SK-MEL-5 (cell line): Measurements from ENCODE around the gene GCSH. TPM values are rescaled to one million over a fixed set of nuclear protein-coding genes. Genes with fewer than 3 reads are reported as not detected.

Experiments used
- DNase-seq: peaks from one replicate; pipeline ENCODE4 v3.0.0-alpha.2; 2016; ENCODE audit warnings: low read depth, low spot score
- in situ Hi-C: cut with HindIII; loops from 2 replicates; pipeline ENCODE4 v1.10.0; 2016; ENCODE audit warnings: low sequenced_read_pairs, high pct_unique_total_duplicates, low pct_unique_long_range_greater_than_20kb
- polyA plus RNA-seq, 2 experiments: library from polyadenylated mRNA; depleted of rRNA; stranded (reverse); fragments of >200 nt; gene quantifications; 2 replicates each; pipeline ENCODE4 v1.2.3, GENCODE V29; 2015
- total RNA-seq: library from RNA; depleted of rRNA; stranded (reverse); fragments of >200 nt; shearing (Covaris generic); gene quantifications from 2 replicates; pipeline ENCODE4 v1.2.3, GENCODE V29; 2014; rRNA removed

GCSH gene
- total RNA-seq, result 55.2 and 62.6 TPM in 2 replicates
- 56.4 and 62.3 TPM in 2 replicates for polyA plus RNA-seq (2015; cell fraction: cytosol; rRNA removed)
- 20.9 and 34.6 TPM in 2 replicates for polyA plus RNA-seq (2015; cell fraction: nucleus; rRNA removed)

DNA sequence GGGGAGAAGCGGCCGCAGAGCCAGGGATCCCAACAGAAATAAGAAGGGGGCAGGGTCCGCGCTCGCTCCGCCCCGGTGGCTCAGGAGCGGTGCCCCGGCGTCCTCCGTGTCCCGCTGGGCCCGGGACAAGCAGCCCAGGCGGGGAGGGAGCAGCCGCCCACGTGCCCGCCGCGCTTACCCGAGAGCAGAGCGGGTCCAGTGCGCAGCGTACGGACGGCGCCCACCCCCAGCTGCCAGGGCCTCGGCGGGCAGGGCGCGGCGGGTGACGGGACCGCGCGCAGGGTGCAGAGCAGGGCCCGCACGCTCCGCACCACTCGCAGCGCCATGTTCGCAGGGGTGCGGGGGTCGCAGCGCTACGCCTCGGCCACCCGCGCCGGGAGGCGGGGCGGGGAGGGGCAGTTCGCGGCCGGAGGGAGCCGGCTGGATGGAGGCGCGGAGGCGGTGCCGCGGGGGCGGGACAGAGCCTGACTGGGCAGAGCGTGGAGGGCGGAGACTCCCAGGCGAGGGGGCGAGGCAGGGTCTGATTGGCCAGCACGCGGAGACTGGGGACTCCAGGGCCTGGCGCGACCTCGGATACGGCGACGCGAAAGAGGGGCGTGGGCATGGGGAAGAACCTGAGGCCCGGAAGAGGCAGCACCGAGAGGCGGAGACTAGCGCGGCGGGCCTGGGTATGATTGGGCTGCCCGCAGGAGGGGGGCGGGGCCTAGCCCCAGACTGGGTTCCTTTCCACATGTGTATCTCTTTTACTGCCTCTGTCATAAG, at the start of gene GCSH:
Gene GCSH (minus strand): TSS at position 443 of the 762 bp plus-strand sequence. CDS start 117 bp downstream, at position 326.
- DNase-seq, result peak; percentile 97
- in situ Hi-C loops, result no loop called here

DNA sequence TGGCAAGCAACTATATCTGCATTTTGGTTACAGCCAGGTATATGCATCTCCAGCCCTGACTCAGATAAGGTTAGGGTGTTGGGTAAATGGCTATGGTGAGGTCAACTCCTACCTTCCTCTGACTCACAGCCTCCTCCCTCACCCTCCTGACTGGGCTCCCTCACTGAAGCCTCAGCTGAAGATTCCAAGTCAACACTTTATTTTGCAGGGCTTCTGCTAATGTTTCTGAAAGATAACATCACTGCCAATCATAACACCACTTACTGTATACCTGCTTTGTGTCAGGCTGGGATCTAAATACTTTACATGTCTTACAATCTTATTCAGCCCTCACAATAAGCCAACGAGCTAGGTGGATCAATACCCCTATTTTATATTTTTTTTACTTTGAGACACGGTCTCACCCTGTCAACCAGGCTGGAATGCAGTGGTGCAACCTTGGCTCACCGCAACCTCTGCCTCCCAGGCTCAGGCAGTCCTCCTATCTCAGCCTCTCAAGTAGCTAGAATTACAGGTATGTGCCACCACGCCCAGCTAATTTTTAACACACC, 47.8 kb upstream of the GCSH start:
- in situ Hi-C loops, result no loop called here
- DNase-seq, result no peak

DNA sequence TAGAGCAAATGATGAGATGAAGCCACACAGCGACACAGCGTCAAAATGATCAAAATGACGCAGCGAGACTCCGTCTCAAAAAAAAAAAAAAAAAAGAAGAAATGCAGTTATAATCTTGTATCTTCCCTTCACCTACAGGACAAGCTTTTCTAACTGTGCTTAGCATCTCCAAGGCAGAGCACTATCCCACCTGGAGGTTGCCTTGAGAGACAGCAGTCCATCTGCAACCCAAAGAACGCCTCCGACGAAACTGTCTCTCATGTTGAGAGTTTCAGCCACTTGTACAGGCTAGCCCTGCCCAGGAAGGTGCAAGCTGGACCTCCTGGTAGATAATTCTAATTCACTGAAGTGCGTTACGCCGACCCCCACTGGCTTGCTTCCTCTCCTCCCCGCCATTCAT, 46.7 kb upstream of the GCSH start:
- DNase-seq, result no peak
- in situ Hi-C loops, result no loop called here

DNA sequence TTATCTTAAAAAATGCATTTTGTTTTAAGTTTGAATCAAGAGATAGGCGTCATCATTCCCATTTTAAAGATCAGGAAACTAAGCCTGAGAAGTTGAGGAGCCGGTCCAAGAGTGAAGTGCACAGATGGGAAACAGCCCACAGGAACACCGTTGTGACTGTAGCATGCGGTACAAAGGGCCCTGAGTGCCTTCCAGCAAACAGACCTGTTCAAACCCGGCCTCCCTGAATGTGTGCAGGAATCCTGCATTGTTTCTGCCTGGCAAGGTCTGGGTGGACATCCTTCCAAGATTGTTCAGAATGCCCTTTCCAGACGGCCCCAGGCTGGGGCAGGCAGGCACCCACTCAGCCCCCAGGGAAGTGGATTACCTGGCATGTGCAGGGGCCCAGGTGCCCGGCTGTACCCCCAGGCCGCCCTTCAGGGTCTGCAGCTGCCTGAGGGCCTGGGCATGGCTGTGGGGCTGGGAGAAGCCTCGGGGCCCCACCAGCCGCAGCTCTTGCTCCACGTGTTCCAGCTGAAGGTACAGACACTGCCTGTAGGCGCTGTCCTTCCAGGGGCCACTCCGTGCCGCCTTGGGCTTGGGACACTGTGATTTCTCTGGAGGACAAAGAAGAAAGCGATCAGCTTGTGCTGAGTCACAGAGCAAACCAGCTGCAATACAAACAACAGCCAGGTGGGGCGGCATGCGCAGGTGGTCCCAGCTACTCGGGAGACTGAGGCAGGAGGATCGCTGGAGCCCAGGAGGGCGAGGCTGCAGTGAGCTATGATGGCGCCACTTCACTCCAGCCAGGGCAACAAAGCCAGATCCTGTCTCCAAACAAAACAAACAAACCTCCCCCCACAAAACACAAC, 45.0 kb upstream of the GCSH start:
- in situ Hi-C loops, result no loop called here
- peak; percentile 28 for DNase-seq

DNA sequence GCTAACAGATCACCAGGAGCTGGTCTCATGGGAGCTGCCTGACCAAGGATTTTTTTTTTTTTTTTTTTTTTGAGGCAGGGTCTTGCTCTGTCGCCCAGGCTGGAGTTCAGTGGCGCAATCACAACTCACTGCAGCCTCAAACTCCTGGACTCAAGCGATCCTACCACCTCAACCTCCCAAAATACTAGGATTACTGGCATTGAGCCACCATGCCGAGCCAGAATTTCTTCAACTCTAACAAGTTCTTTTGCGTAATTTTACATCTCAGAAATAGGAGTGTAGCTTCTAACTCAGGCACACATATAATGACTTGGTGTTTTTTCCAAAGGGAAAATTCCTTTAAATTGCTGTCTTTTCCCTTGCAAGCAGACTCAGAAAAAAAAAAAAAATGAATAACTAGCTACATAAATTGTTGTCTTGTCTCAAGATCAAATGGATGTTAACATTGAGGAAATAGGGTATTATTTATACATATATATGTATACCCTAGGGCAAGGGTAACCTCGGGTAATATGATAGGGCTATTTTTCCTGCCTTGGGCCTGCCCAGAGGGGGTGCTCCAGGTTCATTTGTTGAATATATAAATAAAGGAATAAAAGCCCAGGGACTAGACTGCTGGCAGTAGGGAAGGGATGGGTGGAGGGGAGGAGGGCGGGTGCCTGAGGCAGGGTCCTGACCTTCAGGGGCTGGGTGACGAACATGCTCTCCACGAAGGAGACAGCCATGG, 42.8 kb upstream of the GCSH start:
- DNase-seq, result no peak
- in situ Hi-C loops, result no loop called here

DNA sequence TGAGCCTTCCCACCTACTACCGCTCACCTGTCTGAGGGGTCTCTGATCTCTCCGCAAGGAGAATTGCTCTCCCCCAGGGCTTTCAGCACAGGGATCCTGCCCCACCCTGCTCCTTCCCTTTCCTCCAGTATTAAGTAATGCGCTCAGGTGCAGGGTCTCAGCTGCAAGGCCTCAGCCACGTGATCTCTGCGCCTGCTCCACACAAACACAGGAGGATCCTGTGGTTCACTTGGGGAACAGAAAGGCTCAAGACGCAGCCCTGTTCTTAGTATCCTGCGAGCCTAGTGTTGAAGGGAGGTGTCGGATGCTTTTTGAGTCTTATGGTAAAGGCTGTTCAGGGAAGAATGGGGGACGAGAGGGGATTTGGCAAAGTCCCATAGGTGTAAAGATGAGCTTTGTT, 41.6 kb upstream of the GCSH start:
- in situ Hi-C loops, result no loop called here

DNA sequence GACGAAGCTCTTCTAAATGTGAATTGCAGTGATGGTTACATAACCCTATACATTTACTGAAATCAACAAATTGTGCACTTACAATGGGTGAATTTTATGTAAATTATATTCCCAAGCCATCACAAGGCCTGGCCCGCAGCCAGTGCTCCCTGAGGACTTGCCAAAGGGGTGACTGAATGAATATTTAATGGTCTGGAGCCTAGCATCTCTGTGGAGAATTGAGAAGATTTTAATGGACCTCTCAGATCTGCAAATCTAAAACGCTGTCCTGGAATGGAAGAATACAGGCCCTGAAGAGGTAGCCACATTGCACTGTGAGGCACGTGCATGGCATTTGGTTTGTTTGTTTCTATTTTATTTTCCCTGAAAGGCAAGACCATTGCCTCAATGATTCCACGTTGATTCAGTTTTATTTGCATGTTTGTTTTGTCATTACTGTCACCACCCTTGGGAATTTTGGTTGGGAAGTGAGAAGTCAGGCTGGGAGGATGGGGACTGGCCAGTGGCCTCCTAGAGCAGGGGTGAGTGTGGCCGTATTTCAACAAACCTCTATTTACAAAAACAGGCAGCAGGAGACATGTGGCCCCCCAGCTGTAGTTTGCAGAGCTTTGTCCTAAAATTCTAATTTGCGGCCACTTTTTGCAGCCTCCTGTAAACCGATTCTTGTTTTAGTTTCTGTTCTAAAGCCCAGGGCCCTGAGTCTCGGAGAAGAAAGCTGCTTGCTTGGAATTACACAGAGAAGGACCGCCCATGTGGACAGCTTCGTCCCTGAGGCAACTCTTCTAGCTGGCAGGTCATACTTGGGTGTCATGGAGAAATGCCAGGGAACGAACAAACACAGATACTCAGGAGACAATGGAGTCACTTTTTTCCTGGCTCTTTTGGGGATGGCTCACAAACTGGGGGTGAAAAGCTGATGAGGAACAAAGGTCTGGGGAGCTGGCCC, 40.5 kb upstream of the GCSH start:
- DNase-seq, result no peak
- in situ Hi-C loops, result no loop called here

More for the DNA sequence above, 41.6 kb upstream of the GCSH start:
- DNase-seq, result no peak

DNA sequence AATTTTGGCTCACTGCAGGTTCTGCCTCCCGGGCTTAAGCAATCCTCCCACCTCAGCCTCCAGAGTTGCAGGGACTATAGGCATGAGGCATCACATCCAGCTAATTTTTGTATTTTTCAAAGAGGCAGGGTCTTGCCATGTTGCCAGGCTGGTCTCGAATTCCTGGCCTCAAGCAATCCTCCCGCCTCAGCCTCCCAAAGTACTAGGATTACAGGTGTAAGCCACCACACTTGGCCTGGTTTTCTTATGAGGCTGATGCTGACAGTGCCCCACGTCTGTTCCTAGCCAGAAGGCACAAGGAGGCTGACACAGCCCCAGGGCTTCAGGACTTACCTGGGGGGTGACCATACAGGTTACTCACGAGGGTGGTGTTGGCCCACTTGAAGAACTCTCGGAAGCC, 33.9 kb upstream of the GCSH start:
- in situ Hi-C loops, result no loop called here

DNA sequence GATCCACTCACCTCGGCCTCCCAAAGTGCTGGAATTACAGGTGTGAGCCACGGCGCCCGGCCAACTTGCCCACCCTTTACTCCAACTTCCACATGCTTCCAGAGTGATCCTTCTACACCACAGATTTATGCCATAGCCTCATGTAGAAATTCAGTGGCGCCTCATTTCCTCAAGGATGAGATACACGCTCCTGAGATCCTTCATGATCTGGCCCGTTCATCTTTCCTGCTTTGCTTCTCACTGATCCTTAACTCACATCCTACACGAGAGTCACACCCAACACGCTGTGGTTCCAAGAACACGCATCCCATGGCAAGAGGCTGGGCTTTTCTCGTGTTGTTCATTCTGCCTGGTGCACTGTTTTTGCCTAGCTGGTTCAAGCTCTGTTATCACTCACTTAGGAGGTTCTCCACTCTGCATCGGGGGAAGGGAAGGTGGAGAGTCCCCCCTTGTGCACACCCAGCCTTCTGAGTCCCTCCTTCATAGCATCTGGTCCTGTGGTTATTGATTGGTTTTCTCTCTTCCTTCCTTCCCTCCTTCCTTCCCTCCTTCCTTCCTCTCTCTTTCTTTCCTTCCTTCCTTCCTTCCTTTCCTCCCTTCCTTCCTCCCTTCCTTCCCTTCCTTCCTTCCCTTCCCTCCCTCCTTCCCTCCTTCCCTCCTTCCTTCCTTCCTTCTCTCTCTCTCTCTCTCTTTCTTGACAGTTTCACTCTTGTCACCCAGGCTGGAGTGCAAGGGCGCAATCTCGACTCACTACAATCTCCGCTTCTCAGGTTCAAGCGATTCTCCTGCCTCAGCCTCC, 32.7 kb upstream of the GCSH start:
- DNase-seq, result no peak
- in situ Hi-C loops, result no loop called here

More for the DNA sequence above, 33.9 kb upstream of the GCSH start:
- no peak for DNase-seq

DNA sequence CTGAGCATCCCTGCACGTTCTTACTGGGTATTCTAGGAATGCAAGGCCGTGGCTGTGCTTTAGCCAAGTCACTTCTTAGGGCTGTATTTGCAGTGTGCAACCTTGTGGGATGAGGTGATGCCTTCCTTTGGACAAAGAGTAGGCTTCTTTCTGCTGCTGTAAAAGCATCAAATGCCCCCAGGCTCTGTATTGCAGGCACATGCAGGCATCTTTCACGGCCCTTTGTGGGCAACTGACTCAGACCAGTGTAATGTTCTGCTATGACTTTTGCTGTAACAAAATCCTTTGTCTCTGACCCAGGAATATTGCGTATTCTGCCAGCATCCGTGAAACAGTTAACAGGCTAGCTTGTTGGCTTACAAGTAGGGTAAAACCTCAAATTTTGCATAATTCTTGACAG, 30.9 kb upstream of the GCSH start:
- DNase-seq, result peak; percentile 34

DNA sequence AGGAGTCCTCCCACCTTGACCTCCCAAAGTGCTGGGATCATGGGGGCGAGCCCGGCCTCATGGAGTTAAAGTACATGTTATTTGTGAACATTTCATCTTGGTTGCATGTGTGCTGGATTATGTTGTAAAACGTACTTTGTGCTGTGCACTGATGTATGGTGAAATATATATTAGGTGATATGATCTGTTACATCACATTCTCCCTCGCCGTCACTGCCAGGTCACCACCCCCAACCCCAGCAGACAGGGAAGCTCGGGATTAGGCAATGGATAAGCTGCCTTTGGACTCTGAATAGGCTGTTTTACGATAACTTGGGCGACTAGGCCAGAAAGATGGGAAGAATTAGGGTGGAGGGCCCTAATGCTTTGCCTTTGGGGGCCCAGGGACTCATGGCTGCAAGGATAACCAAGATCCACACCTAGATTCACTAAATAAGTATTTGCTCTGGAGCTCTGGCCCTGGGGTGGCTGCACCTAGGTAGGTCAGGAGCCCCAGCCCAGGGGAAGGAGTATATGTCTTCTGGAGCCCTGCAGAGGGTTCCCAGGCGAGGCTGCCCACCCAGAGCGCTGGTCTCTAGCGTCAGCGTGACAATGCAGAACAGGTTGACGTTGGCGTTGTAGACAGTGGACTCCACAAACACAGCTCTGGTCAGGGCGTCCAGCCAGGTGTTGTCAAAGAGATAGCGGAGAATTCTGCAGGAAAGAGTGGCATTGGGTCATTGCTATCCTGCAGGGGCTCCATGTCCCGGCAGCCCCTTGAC, 27.1 kb upstream of the GCSH start:
- no peak for DNase-seq
- in situ Hi-C loops, result no loop called here

More for the DNA sequence above, 30.9 kb upstream of the GCSH start:
- in situ Hi-C loops, result no loop called here

DNA sequence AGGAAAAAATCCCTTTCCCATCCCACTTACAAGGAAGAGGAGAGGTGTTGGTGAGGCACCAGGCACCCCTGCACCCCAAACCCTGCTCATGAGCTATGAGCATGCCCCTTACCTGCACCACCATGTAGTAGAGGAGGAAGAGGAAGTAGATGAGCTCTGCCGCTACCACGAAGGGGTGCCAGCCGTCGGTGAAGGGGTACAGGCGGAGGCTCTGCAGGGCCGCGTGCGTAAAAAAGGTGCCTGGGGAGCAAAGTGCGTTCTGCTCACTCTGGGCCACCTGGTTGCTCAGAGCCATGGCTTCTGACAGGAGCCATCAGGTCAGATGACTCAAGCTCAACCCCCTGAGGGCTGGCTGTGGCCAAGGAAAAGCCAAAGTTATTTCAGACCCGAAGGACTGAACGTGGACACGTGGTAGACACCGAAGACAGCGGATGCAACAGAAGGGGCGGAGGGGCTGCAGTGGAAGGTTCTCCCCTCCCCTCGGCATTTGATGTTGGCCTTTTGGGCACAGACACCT, 25.3 kb upstream of the GCSH start:
- no peak for DNase-seq
- in situ Hi-C loops, result no loop called here

DNA sequence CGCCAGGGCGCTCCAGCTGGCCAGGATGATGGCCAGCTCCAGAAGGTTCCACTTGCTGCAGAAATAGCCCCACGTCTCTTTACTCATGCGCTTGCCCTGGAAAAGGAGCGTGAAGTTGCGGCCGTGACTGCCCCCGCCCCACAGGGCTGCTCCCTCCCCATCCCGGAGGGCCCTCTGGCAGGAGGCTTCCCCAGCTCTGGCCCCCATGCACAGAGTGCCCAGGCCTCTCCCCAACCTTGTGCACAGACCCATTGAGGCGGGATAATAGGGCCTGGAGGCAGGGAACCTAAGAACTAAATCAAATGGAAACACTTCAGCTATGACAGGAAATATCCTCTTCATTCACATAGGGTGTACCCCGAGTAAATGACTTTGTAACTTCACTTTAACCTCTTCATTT, 21.2 kb upstream of the GCSH start:
- in situ Hi-C loops, result no loop called here
- DNase-seq, result no peak

DNA sequence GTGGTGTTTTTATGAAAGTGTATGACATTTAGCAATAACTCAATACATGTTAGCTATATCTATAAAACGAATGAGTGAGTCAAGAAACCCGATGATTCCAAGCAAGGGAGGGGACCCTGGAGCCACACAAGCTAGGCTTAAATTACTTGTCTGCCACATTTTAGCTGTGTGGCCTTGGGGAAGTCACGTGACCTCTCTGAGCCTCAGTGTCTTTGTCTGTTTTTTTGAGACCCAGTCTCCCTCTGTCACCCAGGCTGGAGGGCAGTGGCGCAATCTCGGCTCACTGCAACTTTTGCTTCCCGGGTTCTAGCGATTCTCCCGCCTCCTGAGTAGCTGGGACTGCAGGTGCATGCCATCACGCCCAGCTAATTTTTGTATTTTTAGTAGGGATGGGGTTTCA, 20.1 kb upstream of the GCSH start:
- no peak for DNase-seq
- in situ Hi-C loops, result no loop called here

DNA sequence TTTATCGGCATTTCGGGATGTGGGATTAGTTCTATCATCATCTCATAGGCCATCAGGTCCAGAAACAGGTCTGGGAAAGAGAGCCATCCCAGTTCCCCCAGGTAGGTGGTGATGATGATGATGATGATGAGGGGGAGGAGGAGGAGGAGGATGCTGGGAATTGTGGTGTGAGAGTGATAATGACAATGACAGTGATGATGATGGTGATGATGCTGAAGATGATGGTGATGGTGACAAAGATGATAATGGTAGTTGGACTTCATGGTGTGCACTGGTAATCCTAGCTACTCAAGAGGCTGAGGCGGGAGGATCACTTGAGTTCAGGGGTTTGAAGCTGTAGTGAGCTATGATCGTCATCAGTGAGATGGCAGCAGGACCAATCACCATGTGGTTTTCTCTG, 16.3 kb upstream of the GCSH start:
- in situ Hi-C loops, result no loop called here

More for the DNA sequence above, 16.3 kb upstream of the GCSH start:
- DNase-seq, result no peak
